SJSA1 (cell line): ENCODE results near the gene LRRC38. TPM values are rescaled to one million over a fixed set of nuclear protein-coding genes. Genes with fewer than 3 reads are reported as not detected.

Source experiments
- DNase-seq, 2 experiments: peaks; one replicate each; pipeline ENCODE4 v3.0.0-alpha.2; 2015 to 2020; ENCODE audit warnings: low spot score in 2 of 2, low read depth in 1 of 2
- H3K27ac ChIP-seq: fragments of 250-450 bp; sonication (Bioruptor Pico); 2 replicates; pipeline ENCODE4 v1.5.1; 2020; ENCODE audit warnings: mild to moderate bottlenecking, moderate library complexity
- H3K27me3 ChIP-seq: fragments of 250-450 bp; sonication (Bioruptor Pico); replicated peaks from 2 replicates; pipeline ENCODE4 v1.5.1; 2020; ENCODE audit warnings: mild to moderate bottlenecking, moderate library complexity
- H3K36me3 ChIP-seq: fragments of 250-450 bp; sonication (Bioruptor Pico); 2 replicates; pipeline ENCODE4 v1.5.1; 2020; ENCODE audit warnings: mild to moderate bottlenecking
- H3K4me1 ChIP-seq: fragments of 250-450 bp; sonication (Bioruptor Pico); replicated peaks from 2 replicates; pipeline ENCODE4 v1.6.1; 2021; ENCODE audit warnings: mild to moderate bottlenecking
- H3K4me3 ChIP-seq: fragments of 250-450 bp; sonication (Bioruptor Pico); 2 replicates; pipeline ENCODE4 v1.5.1; 2020; ENCODE audit warnings: mild to moderate bottlenecking
- H3K9me3 ChIP-seq: fragments of 250-450 bp; sonication (Bioruptor Pico); replicated peaks from 2 replicates; pipeline ENCODE4 v1.5.1; 2020; ENCODE audit warnings: mild to moderate bottlenecking
- total RNA-seq: library from RNA; depleted of rRNA; stranded (reverse); fragments of >200 nt; shearing (Covaris generic); gene quantifications from 2 replicates; pipeline ENCODE4 v1.2.3, GENCODE V29; 2014

The LRRC38 gene
- total RNA-seq, 1 experiment from 2014 or later, result not detected

DNA sequence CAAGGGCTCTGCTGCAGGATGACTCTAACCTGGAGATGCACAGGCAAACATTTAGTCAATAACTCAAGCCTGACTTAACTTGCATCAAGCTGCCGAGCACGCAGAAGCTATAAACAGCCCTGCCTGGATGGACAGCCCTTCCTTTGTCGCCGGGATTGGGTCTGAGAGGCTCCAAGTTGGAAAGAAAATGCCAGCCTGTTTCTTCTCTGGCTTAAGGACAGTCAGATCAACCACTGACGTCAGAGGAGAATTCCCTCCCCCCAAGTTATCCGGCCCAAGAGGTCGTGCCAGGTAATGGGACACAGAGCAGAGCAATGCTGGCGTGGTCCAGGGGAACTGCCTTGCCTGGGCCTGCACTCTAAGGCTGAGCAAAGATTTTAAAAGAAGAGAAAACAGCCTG is 27.1 kb upstream of the LRRC38 start:
- Histone ChIP-seq H3K4me3 (no peak overlapping the region), H3K27ac (no peak overlapping the region), H3K9me3 (no peaks in the 10 kb centered on the region), H3K36me3 (no peaks in the 10 kb centered on the region), H3K4me1 (no peaks in the 10 kb centered on the region; the same call in 1 of the 2 replicates), H3K27me3 (no peaks in the 10 kb centered on the region)
- no peak for DNase-seq

DNA sequence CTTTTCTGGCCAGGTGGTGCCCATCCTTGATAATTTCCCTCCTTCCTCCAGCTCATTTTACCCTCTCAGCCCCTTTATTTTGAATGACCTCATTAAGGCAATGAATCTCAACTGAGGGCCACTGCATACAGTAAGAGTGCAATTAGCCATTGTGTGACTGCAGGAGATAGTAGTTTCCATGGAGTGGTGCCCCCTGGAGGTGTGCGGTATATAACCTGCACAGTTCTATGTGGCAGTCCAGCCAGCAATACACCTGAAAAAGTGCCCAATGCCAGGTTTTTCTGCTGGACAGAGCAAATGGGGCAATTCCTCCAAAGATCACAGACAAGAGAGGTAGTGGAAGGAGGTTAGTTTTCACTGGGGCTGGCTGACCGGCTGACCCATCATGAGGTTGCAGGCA is 25.9 kb upstream of the LRRC38 start:
- H3K27ac ChIP-seq, result no peak overlapping the region
- H3K36me3 ChIP-seq, result no peaks in the 10 kb centered on the region
- H3K4me1 ChIP-seq, result no peaks in the 10 kb centered on the region; the same call in 1 of the 2 replicates
- no peaks in the 10 kb centered on the region for H3K27me3 ChIP-seq
- no peak for DNase-seq
- no peak overlapping the region for H3K4me3 ChIP-seq
- no peaks in the 10 kb centered on the region for H3K9me3 ChIP-seq

DNA sequence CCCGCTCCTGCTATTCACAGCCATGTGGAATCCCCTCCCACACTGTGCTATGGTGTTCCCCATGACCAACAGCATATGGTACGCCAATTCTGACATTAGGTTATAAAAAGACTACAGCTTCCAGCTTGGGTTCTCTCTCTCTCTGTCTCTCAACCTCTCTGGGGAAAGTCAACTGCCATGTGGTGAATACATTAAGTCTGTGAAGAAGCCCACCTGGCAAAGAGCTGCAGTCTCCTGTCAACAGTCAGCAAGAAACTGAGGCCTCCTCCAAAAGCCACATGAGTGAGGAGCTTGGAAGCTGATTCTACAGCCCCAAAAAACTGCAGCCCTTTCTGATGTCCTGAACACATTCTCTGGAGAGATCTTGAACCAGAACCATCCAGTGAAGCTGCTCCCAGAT is 25.0 kb upstream of the LRRC38 start:
- no peak for DNase-seq
- no peaks in the 10 kb centered on the region for H3K36me3 ChIP-seq
- H3K4me1 ChIP-seq, result no peaks in the 10 kb centered on the region; the same call in 1 of the 2 replicates
- no peaks in the 10 kb centered on the region for H3K27me3 ChIP-seq
- no peak overlapping the region for H3K4me3 ChIP-seq
- no peak overlapping the region for H3K27ac ChIP-seq
- H3K9me3 ChIP-seq, result no peaks in the 10 kb centered on the region

- no peak for DNase-seq
- no peaks in the 10 kb centered on the region for H3K4me1 ChIP-seq
Observed at GRCh38 chr1:13536571-13536970, 22.8 kb upstream of the LRRC38 start.

DNA sequence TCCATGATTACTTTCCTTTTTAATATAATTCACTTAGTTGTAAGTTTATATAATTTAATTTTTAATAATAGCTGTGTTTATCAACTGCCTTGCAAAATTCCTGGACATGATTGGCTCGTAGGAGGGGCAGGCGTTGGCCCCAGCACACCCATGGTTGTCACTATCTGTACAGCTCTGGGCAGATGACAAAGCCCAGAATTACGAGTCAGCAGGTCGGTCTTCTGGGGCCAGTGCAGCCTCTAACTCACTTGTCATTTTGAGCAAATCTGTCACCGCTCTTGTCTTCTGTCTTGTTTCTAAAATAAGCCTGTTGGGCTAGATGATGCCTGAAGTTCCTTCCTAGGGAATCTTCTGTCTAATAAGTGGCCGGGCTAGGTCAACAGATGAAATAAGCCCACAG is 21.4 kb upstream of the LRRC38 start:
- Histone ChIP-seq H3K4me3 (no peak overlapping the region), H3K36me3 (no peaks in the 10 kb centered on the region), H3K27ac (no peak overlapping the region), H3K9me3 (no peaks in the 10 kb centered on the region), H3K4me1 (no peaks in the 10 kb centered on the region), H3K27me3 (no peaks in the 10 kb centered on the region)
- DNase-seq, result no peak

More at GRCh38 chr1:13536571-13536970, 22.8 kb upstream of the LRRC38 start:
- no peaks in the 10 kb centered on the region for H3K9me3 ChIP-seq
- no peaks in the 10 kb centered on the region for H3K27me3 ChIP-seq
- H3K4me3 ChIP-seq, result no peak overlapping the region
- H3K36me3 ChIP-seq, result no peaks in the 10 kb centered on the region
- no peak overlapping the region for H3K27ac ChIP-seq

- H3K36me3 ChIP-seq, result no peaks in the 10 kb centered on the region
- H3K9me3 ChIP-seq, result no peaks in the 10 kb centered on the region
Observed at GRCh38 chr1:13528320-13528719, 14.5 kb upstream of the LRRC38 start.

GRCh38 chr1:13523780-13524477 is 10.1 kb upstream of the LRRC38 start:
- Histone ChIP-seq H3K9me3 (no peaks in the 10 kb centered on the region), H3K27ac (no peak overlapping the region), H3K27me3 (no peaks in the 10 kb centered on the region), H3K4me3 (no peak overlapping the region), H3K4me1 (no peaks in the 10 kb centered on the region), H3K36me3 (no peaks in the 10 kb centered on the region)
- DNase-seq, result no peak

More at GRCh38 chr1:13528320-13528719, 14.5 kb upstream of the LRRC38 start:
- Histone ChIP-seq H3K4me1 (no peaks in the 10 kb centered on the region), H3K27ac (no peak overlapping the region), H3K4me3 (no peak overlapping the region), H3K27me3 (no peaks in the 10 kb centered on the region)
- DNase-seq, result no peak

- Histone ChIP-seq H3K9me3 (no peaks in the 10 kb centered on the region), H3K27ac (no peak overlapping the region), H3K36me3 (no peaks in the 10 kb centered on the region), H3K27me3 (peaks cover 7% of the 10 kb centered on the region; the same call in 1 of the 2 replicates), H3K4me3 (no peak overlapping the region), H3K4me1 (no peaks in the 10 kb centered on the region)
- DNase-seq, result no peak
Observed at GRCh38 chr1:13520985-13521384, 7.2 kb upstream of the LRRC38 start.

DNA sequence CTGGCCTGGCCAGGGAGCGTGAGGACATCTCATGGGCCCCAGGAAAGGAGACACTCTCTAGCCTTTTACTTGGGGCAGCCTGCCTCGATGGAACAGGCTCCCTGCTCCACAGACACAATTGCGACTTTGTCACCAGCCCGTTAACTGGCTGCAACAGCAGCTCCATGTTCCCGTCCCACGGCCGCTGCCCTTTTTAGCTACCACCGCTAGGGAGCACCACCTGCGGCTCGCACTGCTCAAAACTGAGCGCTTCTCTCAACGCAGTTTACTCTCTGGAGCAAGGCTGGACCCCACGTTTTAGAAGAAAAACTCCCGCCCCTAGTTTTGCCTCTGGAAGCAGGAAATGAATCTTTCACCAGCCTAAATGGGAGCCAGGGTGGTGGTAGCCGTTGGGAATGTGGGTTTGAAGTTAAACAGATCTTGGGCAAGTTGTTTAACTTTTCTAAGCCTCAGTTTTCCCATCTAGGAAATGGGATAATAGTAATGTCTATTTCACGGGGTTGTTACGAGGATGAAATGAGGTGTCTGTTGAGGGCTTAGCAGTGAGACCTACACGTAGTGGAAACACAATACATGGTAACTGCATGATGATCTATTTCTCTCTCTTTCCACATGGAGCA is 3.5 kb upstream of the LRRC38 start:
- DNase-seq, result no peak
- Histone ChIP-seq H3K36me3 (no peaks in the 10 kb centered on the region), H3K9me3 (no peaks in the 10 kb centered on the region), H3K4me3 (no peak overlapping the region), H3K4me1 (peaks cover 10% of the 10 kb centered on the region), H3K27ac (no peak overlapping the region), H3K27me3 (peaks cover 34% of the 10 kb centered on the region)

GRCh38 chr1:13516606-13517005 is 2.8 kb upstream of the LRRC38 start:
- no peaks in the 10 kb centered on the region for H3K36me3 ChIP-seq
- H3K9me3 ChIP-seq, result no peaks in the 10 kb centered on the region
- H3K4me3 ChIP-seq, result no peak overlapping the region
- DNase-seq, result no peak
- peaks cover 39% of the 10 kb centered on the region for H3K27me3 ChIP-seq
- H3K27ac ChIP-seq, result no peak overlapping the region
- peaks cover 10% of the 10 kb centered on the region for H3K4me1 ChIP-seq

DNA sequence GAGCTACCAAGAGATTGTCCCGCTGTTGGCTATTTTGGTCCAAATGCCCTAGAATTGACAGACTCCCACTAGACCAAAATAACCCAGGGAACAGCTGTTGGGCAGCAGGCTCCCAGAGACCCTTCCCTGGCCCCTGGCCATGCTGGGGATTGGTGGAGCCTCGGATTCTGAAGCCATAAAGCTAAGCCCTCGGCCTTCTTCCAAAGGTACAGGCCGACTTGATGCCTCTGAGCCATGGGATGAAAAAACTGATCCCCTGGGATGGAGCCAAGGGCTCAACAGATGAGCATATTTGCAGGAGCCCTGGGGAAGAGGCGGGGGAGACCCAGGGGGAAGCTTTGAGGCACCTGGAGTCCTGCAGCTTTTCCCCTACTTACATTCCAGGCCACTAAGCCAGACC is 1.0 kb upstream of the LRRC38 start:
- peaks cover 52% of the 10 kb centered on the region for H3K27me3 ChIP-seq
- no peaks in the 10 kb centered on the region for H3K36me3 ChIP-seq
- no peaks in the 10 kb centered on the region for H3K9me3 ChIP-seq
- no peak for DNase-seq
- no peak overlapping the region for H3K27ac ChIP-seq
- no peak overlapping the region for H3K4me3 ChIP-seq
- peaks cover 10% of the 10 kb centered on the region for H3K4me1 ChIP-seq

- Histone ChIP-seq H3K9me3 (no peaks in the 10 kb centered on the region), H3K4me3 (no peak overlapping the region), H3K4me1 (peaks cover 10% of the 10 kb centered on the region), H3K27ac (no peak overlapping the region), H3K36me3 (no peaks in the 10 kb centered on the region), H3K27me3 (peaks cover 56% of the 10 kb centered on the region)
- DNase-seq, result no peak
Observed at GRCh38 chr1:13513063-13513894, 524 bp downstream of the LRRC38 start.

DNA sequence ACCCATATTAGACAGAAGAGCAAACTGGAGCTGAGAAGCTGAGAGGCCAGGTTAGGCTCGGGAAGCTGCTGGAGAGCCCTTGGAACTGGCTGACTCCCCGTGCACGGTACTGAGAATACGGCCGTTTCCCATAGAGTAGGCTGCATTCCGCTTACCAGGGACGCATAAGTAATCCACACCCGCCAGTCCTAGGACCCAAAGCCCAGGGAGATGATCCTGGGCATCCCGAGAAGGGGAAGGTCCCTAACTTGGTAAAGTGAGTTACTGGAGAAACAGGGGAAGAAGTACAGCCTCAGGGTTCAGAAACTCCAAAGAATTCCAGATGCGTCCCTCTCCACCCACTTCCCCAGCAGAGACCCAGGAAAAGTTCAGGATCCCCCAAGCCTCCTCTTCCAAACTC is 1.3 kb downstream of the LRRC38 start:
- Histone ChIP-seq H3K4me1 (peaks cover 10% of the 10 kb centered on the region), H3K27me3 (peaks cover 58% of the 10 kb centered on the region), H3K4me3 (no peak overlapping the region), H3K36me3 (no peaks in the 10 kb centered on the region), H3K27ac (no peak overlapping the region), H3K9me3 (no peaks in the 10 kb centered on the region)
- no peak for DNase-seq

DNA sequence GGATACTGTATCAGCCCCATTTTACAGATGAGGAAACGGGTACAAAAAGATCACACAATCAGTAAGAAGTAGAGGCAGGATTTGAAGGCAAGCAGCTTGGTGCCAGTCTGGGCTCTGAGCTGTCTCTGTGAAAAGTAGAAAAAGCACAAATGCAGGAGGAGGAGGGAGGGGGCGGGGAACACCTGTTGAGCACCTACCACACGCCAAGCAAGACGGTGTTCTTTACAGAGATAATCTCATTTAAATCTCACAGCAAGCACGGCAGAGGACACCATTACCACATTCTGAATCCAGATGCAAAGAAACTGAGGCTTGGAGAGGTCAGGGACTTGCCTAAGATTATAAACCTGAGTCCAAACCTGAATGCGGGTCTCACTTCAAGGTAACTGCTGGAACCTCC is 3.3 kb downstream of the LRRC38 start:
- peaks cover 53% of the 10 kb centered on the region for H3K27me3 ChIP-seq
- H3K4me1 ChIP-seq, result peaks cover 10% of the 10 kb centered on the region
- H3K36me3 ChIP-seq, result no peaks in the 10 kb centered on the region
- no peak overlapping the region for H3K4me3 ChIP-seq
- no peak overlapping the region for H3K27ac ChIP-seq
- no peak for DNase-seq
- no peaks in the 10 kb centered on the region for H3K9me3 ChIP-seq
